ENCODE data around the gene PNPLA1.

Gene PNPLA1

DNA sequence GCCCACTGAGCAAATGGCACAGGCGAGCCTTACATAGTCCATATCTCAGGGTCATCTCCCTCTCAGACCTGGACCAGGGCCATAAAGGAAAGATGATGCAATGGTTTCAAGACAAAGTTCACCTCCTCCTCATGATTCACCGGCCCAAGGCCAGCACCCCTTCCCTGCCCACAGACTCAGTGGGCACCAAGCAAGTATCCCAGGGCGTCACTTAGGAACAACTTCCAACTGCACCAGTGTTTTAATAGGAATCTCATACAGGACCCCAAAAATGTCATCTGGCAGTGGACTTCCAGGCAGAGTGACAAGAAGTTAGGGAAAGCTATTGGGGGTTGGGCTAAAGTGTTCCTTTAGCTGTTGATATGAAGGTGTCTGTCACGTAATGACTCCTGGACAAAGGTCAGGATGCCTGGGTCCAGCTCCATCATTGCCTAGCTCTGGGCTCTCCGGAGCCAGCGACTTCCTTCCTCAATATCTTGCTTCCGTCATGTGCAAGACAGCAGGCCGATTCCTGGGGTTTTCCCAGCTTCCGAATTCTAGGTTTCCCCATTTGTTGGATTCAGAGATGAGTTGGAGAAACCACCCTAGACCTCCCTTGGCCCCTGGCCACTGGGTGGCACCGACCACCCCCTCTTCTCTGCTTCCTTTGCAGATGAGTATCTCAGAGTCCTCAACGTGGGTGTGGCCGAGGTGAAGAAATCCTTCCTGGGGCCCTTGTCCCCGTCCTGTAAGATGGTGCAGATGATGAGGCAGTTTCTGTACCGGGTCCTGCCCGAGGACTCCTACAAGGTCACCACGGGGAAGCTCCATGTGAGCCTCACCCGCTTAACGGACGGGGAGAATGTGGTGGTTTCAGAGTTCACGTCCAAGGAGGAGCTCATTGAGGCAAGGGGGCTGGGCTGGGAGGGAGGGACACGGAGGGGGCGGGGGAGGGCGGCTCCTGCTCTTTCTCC is 21.1 kb downstream of the PNPLA1 start:
- no peak overlapping the region for H3K4me3 ChIP-seq (ENCODE audit: low read depth, low read length)
- no peak for DNase-seq (ENCODE audit: low read depth, low spot score)
- no peak for TF ChIP-seq CTCF (IDR thresholded peaks at IDR 0.05; ENCODE audit: insufficient read depth, low read length, missing control alignments)
- ChIA-PET CTCF (interaction anchor here (0.8 to 22.2 kb wide), 5 partner anchors 14 to 69 kb away, joined by 3 to 405 read pairs (median 3); no protein-coding TSS in a partner anchor), POLR2A (interaction anchor here (0.6 kb wide), 1 partner anchor 315 kb away, joined by 3 read pairs; no protein-coding TSS in a partner anchor)

GRCh38 chr6:36292170-36292569 is 22.3 kb downstream of the PNPLA1 start:
- POLR2A ChIA-PET = no interaction called here
- CTCF ChIA-PET = interaction anchor here (0.6 to 22.2 kb wide), 4 partner anchors 19 to 54 kb away, joined by 3 to 405 read pairs (median 4); no protein-coding TSS in a partner anchor
- DNase-seq (ENCODE audit: low read depth, low spot score) = no peak
- no peak for TF ChIP-seq CTCF (IDR thresholded peaks at IDR 0.05; ENCODE audit: insufficient read depth, low read length, missing control alignments)
- no peak overlapping the region for H3K4me3 ChIP-seq (ENCODE audit: low read depth, low read length)

DNA sequence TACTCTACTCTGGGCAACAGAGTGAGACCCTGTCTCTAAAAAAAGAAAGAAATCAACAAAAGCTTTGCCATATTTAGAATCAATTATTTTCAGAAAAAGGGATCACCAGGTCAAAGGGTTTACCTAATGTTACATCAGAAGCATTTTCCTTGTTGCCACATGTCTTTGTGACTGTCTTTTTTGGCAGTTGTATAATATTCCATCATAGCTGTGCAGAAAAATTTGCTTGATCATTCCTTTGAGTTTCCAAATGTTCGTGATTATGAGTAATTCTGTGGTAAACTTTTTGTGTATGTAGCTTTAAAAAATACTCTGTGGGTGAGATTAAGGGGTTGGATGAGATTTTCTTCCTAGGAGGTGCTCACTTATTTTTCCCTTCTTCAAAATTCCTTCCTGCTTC is 26.4 kb downstream of the PNPLA1 start:
- CTCF ChIA-PET = interaction anchor here (0.8 to 22.2 kb wide), 5 partner anchors 13 to 61 kb away, joined by 3 to 405 read pairs (median 11); no protein-coding TSS in a partner anchor
- no peak for DNase-seq (ENCODE audit: low read depth, low spot score)
- no peak for TF ChIP-seq CTCF (IDR thresholded peaks at IDR 0.05; ENCODE audit: insufficient read depth, low read length, missing control alignments)
- H3K4me3 ChIP-seq (ENCODE audit: low read depth, low read length) = no peak overlapping the region
- POLR2A ChIA-PET = no interaction called here

DNA sequence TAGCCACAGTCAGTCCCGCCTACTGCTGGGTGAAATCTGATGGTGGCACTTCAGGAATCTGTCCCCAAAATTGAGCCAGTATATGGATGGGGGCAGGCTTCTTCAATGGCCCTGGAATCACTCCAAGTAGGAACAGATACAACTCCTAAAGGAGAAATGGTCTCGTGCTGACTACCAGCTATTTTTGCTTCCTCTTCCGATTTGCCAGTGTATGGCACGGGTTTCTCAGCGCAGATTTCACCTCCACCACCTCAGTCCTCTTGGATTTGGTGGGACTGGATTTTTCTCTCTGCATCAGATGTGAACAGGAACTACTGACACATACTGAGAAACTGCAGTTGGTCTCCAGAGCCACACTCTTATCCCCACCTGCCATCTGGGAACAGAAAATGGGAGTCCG is 27.2 kb downstream of the PNPLA1 start:
- TF ChIP-seq CTCF (IDR thresholded peaks at IDR 0.05; ENCODE audit: insufficient read depth, low read length, missing control alignments) = no peak
- no peak overlapping the region for H3K4me3 ChIP-seq (ENCODE audit: low read depth, low read length)
- no peak for DNase-seq (ENCODE audit: low read depth, low spot score)
- ChIA-PET CTCF (interaction anchor here (0.8 to 22.2 kb wide), 5 partner anchors 14 to 60 kb away, joined by 3 to 405 read pairs (median 11); no protein-coding TSS in a partner anchor), POLR2A (no interaction called here)

GRCh38 chr6:36297511-36297910 is 27.7 kb downstream of the PNPLA1 start:
- CTCF ChIA-PET = interaction anchor here (1.7 to 22.2 kb wide), 4 partner anchors 14 to 59 kb away, joined by 5 to 405 read pairs (median 172); no protein-coding TSS in a partner anchor
- no peak for DNase-seq (ENCODE audit: low read depth, low spot score)
- no peak overlapping the region for H3K4me3 ChIP-seq (ENCODE audit: low read depth, low read length)
- POLR2A ChIA-PET = no interaction called here
- TF ChIP-seq CTCF (IDR thresholded peaks at IDR 0.05; ENCODE audit: insufficient read depth, low read length, missing control alignments) = no peak

GRCh38 chr6:36298027-36298426 is 28.2 kb downstream of the PNPLA1 start:
- no peak overlapping the region for H3K4me3 ChIP-seq (ENCODE audit: low read depth, low read length)
- CTCF ChIA-PET = interaction anchor here (6.5 to 22.2 kb wide), 3 partner anchors 13 to 59 kb away, joined by 36 to 405 read pairs (median 332); no protein-coding TSS in a partner anchor
- no peak for TF ChIP-seq CTCF (IDR thresholded peaks at IDR 0.05; ENCODE audit: insufficient read depth, low read length, missing control alignments)
- POLR2A ChIA-PET = no interaction called here
- DNase-seq (ENCODE audit: low read depth, low spot score) = no peak

Data from AG04449 (cell line).